Skin of body (tissue), 2 donors: ENCODE data around the gene DOCK8. TPM values are rescaled to one million over a fixed set of nuclear protein-coding genes. Genes with fewer than 3 reads are reported as not detected.
"Not testable (repeated sequence)": the region's sequence is repeated elsewhere in the genome, so short reads cannot be mapped to it uniquely, and the experiment has no call there.

Experiments used
- DNase-seq: peaks from one replicate; lab custom pipeline; 2025; lab: John Stamatoyannopoulos, UW
- total RNA-seq: library from RNA; depleted of rRNA; stranded (reverse); fragments of >200 nt; gene quantifications from one replicate; pipeline ENCODE4 v1.2.3, GENCODE V29; 2014

Gene DOCK8
- total RNA-seq, 1 donor from 2014 or later: 12.1 TPM

GRCh38 chr9:224582-225520, 10.2 kb downstream of the DOCK8 start:
- no peak for DNase-seq

- DNase-seq: no peak
Observed at GRCh38 chr9:227860-228259, 13.2 kb downstream of the DOCK8 start.

- DNase-seq: no peak
Observed at GRCh38 chr9:228929-229695, 14.4 kb downstream of the DOCK8 start.

GRCh38 chr9:231625-232024, 17.0 kb downstream of the DOCK8 start:
- not testable (repeated sequence) for DNase-seq

- DNase-seq: not testable (repeated sequence)
Observed at GRCh38 chr9:233708-234107, 19.0 kb downstream of the DOCK8 start.

GRCh38 chr9:237141-237857, 22.6 kb downstream of the DOCK8 start:
- no peak for DNase-seq

GRCh38 chr9:237858-238345, 23.2 kb downstream of the DOCK8 start:
- DNase-seq: no peak

GRCh38 chr9:242461-243080, 27.9 kb downstream of the DOCK8 start:
- DNase-seq: no peak

GRCh38 chr9:248278-248961, 33.8 kb downstream of the DOCK8 start:
- no peak for DNase-seq

GRCh38 chr9:249025-249424, 34.4 kb downstream of the DOCK8 start:
- DNase-seq: no peak

GRCh38 chr9:250039-250438, 35.4 kb downstream of the DOCK8 start:
- DNase-seq: no peak

GRCh38 chr9:250625-251024, 36.0 kb downstream of the DOCK8 start:
- no peak for DNase-seq

GRCh38 chr9:251398-251797, 36.7 kb downstream of the DOCK8 start:
- no peak for DNase-seq

GRCh38 chr9:253539-253938, 38.9 kb downstream of the DOCK8 start:
- no peak for DNase-seq

GRCh38 chr9:254516-254915, 39.9 kb downstream of the DOCK8 start:
- no peak for DNase-seq

- no peak for DNase-seq
Observed at GRCh38 chr9:257957-258356, 43.3 kb downstream of the DOCK8 start.

- no peak for DNase-seq
Observed at GRCh38 chr9:259405-260404, 45.0 kb downstream of the DOCK8 start.

- no peak for DNase-seq
Observed at GRCh38 chr9:264231-264630, 49.6 kb downstream of the DOCK8 start.

GRCh38 chr9:265209-265870, 50.7 kb downstream of the DOCK8 start:
- DNase-seq: no peak
